ENCODE data around the gene VPS11.

Gene VPS11

GRCh38 chr11:119106564-119107537, 39.2 kb downstream of the VPS11 start, which contains the start of gene C2CD2L:
Gene C2CD2L (plus strand): TSS chr11:119107344. CDS start chr11:119107742, 398 bp downstream.
- DNase-seq, result peak; percentile 56

DNA sequence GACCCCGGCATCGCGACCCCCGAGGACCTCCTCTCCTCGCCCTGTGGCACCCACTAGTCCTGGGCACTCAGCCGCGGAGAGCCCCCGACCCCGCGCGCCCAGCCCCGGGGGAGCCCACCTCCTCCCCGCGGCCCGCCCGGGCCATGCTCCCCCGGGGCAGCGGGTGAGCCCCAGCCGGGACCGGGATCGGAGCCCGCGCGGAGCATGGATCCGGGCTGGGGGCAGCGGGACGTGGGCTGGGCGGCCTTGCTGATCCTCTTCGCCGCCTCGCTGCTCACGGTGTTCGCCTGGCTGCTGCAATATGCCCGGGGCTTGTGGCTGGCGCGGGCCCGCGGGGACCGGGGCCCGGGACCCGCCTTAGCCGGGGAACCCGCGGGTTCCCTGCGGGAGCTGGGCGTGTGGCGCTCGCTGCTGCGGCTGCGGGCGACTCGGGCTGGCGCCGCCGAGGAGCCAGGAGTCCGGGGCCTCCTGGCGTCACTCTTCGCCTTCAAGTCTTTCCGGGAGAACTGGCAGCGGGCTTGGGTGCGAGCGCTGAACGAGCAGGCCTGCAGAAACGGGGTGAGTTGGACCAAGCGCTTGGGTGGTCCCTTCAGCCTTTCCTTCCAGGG, 40.0 kb downstream of the VPS11 start:
- no peak for DNase-seq

- no peak for DNase-seq
Observed at GRCh38 chr11:119108146-119108856, 40.7 kb downstream of the VPS11 start.

GRCh38 chr11:119108857-119109221, 41.2 kb downstream of the VPS11 start:
- no peak for DNase-seq

DNA sequence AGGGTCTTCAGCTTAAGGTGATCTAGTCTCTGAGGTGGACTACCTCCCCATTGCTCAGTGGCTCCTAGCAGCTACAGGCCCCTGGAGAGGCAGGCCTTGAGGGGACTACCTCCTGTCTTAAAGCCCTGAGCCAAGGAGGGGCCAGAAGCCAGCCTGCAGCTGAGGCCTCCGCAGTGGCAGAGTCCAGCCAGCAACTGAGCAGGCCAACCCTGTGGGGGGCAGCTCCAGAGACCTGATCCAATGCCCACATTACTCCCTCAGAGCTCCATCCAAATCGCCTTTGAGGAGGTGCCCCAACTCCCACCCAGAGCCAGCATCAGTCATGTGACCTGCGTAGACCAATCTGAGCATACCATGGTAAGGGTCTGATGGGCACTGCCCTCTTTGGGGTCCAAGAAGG, 42.2 kb downstream of the VPS11 start:
- DNase-seq, result no peak

- no peak for DNase-seq
Observed at GRCh38 chr11:119110439-119110838, 42.8 kb downstream of the VPS11 start.

DNA sequence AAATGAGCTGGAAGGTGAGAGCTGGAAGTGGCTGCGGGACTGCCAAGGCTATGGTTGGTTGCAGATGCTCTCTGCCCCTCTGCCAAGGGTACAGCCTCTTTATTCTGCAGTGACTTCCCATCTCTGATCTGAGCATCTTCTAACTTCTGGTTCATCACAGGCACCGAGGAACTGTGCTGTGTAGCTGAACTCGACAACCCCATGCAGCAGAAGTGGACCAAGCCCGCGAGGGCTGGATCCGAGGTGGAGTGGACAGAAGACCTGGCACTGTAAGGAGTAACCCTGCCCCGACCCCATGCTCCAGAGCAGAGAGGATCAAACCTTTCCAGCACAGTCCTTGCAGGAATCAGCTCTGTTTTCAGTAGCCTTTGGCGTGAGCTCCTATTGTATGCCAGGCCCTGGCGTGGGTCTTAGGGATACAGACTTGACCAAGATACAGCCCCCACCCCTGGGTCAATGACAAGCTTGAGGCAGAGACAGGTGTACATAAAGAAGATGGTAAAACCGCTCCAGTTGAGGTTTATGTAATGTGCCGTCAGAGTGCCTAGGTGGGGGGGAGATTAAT, 43.8 kb downstream of the VPS11 start:
- no peak for DNase-seq

GRCh38 chr11:119112314-119113020, 44.8 kb downstream of the VPS11 start:
- no peak for DNase-seq

DNA sequence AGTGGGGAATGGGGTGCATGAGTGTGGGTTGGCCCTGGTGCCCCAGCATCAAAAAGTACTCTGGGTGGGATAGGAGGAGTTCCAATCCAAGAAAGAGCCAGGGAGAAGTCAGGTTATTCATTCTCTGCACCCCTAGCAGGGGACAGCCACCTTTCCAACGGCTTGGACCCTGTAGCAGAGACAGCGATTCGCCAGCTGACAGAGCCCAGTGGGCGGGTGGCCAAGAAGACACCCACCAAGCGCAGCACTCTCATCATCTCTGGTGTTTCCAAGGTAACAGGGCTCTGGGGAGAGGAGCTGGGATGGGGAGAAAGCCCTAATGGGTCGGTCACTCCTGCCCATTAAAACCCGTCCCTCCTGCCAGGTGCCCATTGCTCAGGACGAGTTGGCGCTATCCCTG, 46.1 kb downstream of the VPS11 start:
- DNase-seq, result no peak

GRCh38 chr11:119114351-119114750, 46.7 kb downstream of the VPS11 start:
- DNase-seq, result no peak

GRCh38 chr11:119115484-119116234, 48.0 kb downstream of the VPS11 start:
- DNase-seq, result no peak

DNA sequence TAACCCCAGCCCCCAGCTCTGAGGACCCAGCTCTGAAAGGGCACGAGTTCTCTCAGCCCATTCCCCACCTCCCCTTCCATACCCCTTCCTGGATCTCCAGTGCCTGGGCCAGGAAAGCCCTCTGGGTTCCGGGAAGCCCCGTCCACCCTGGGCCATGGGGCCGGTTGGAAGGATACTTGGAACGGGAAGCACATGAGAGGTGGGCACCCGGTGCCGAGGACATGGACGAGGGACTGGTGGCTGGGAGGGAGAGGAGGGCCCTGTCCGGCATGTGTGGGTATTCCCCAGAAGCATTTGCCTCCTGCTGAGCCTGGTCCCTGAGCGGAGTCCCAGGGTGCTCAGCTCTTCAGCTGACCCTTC, 48.6 kb downstream of the VPS11 start:
- DNase-seq, result no peak

DNA sequence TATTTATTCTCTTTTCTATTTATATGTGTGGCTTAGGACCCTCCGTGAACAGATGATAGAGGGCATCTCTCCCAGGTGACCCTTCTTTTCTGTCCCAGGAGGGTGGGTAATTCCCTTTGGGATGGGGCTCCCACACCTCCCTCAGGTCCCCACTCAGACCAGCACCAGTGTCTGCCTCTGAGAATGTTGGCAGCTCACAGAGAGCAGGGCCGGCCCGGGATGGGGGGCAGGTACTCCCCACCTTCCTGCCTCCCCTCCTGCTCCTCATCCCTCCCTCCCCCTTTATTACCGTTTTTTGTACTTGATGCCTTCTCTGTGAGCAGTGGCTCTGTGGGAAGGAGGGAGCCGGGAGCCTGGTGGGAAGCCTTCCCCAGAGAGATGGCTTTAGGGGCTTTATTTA, 49.0 kb downstream of the VPS11 start:
- DNase-seq, result no peak

DNA sequence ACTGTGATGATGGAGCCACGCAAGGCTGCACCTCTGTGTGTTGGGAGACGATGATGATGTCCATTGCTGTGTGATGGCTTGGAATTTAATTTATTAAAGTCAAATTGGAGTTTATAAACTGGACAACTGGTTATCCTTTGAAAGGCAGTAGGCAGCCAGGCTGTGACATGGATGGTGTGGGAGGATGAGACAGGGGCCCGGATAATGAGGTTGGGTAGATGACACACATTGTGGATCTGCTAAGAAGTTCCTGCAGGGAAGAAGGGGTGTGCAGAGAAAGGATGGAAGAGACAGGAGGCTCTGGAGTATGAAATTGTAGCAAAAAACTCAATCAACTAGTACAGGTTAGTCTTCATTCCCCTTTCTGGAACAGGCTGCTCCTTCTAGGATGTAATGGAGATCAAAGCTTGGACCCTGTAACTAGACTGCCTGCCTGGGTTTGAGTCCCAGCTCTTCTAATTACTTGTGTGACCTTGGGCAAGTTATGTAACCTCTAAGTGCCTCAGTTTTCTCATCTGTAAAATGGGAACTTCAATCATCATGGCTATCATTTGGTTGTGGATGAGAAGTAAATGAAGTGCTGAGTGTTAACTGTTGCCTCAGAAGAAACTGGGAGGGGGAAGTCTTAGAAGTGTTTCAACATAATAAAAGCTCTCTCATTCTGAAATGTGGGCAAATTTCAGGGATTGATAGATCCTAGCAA, 49.5 kb downstream of the VPS11 start:
- no peak for DNase-seq

DNA sequence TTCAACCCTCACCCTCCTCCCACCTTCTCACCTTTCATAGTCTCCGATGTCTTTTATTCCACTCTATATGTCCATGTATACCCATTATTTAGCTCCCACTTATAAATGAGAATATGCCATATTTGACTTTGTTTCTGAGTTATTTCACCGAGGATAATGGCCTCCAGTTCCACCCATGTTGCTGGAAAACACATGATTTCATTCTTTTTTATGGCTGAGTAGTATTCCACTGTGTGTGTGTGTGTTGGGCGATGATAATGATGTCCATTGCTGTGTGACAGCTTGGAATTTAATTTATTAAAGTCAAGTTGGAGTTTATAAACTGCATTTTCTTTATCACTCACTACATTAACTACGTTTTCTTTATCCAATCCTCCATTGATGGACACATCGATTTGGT, 50.6 kb downstream of the VPS11 start:
- no peak for DNase-seq

GRCh38 chr11:119118946-119119345, 51.3 kb downstream of the VPS11 start:
- DNase-seq, result no peak

GRCh38 chr11:119120639-119121007, 53.0 kb downstream of the VPS11 start:
- DNase-seq, result peak; percentile 65

- DNase-seq, result peak; percentile 95
Observed at GRCh38 chr11:119121008-119121810, 53.6 kb downstream of the VPS11 start, which contains the start of gene HINFP. Gene HINFP (plus strand): TSS chr11:119121580. CDS start chr11:119126945, 5,365 bp downstream.

GRCh38 chr11:119121811-119122124, 54.1 kb downstream of the VPS11 start:
- DNase-seq, result no peak

- DNase-seq, result no peak
Observed at GRCh38 chr11:119125821-119126220, 58.2 kb downstream of the VPS11 start.

Data from DMS 273 treated with DMSO at 0.1 percent for 48 hours (cell line).